Liver (tissue), 3 donors: ENCODE results near the gene IFI35.

Experiments used
- ATF3 ChIP-seq: IDR thresholded peaks from 2 replicates; pipeline ENCODE4 v1.6.1; 2016; ENCODE audit warnings: antibody characterized with exemption
- CTCF ChIP-seq: fragments of 150-350 bp; IDR thresholded peaks from 2 replicates; pipeline ENCODE4 v1.5.1; 2017; ENCODE audit warnings: improper control_type of control experiment, low read depth, low read length; ENCODE audit not compliant: missing input control
- MAX ChIP-seq: IDR thresholded peaks from 2 replicates; pipeline ENCODE4 v1.6.1; 2016; ENCODE audit warnings: antibody characterized with exemption
- NR2F2 ChIP-seq: IDR thresholded peaks from 2 replicates; pipeline ENCODE4 v1.6.1; 2016; ENCODE audit warnings: antibody characterized with exemption
- RAD21 ChIP-seq, 2 donors: IDR thresholded peaks; 2 replicates each; pipeline ENCODE4 v1.6.1; 2016; ENCODE audit warnings: antibody characterized with exemption in 2 of 2, mild to moderate bottlenecking in 2 of 2
- RXRA ChIP-seq, 2 donors: IDR thresholded peaks; 2 replicates each; pipeline ENCODE4 v1.6.1; 2017 to 2018; ENCODE audit warnings: antibody characterized with exemption in 2 of 2, mild to moderate bottlenecking in 1 of 2
- SP1 ChIP-seq: IDR thresholded peaks from 2 replicates; pipeline ENCODE4 v1.6.1; 2018; ENCODE audit warnings: antibody characterized with exemption, mild to moderate bottlenecking
- TAF1 ChIP-seq: conservative IDR thresholded peaks from 2 replicates; pipeline ENCODE4 v1.6.1; 2016; ENCODE audit warnings: antibody characterized with exemption, mild to moderate bottlenecking
- ZBTB33 ChIP-seq: IDR thresholded peaks from 2 replicates; pipeline ENCODE4 v1.6.1; 2016; ENCODE audit warnings: antibody characterized with exemption
- donor health status: healthy.
- donor health status: healthy.

GRCh38 chr17:43031666-43032065 lies 25.1 kb downstream of the IFI35 start:
- TF ChIP-seq CTCF: no peak
- no peak for TF ChIP-seq ZBTB33
- TF ChIP-seq TAF1: no peak
- no peak for TF ChIP-seq RAD21 (IDR thresholded peaks at IDR 0.05)
- TF ChIP-seq RXRA (IDR thresholded peaks at IDR 0.05): no peak
- no peak for TF ChIP-seq ATF3
- no peak for TF ChIP-seq NR2F2
- TF ChIP-seq SP1: no peak
- TF ChIP-seq MAX: no peak
